ENCODE data around the gene SLC34A3.
"Not testable (repeated sequence)": the region's sequence is repeated elsewhere in the genome, so short reads cannot be mapped to it uniquely, and the experiment has no call there.

The SLC34A3 gene

GRCh38 chr9:137240318-137240840 is 9.7 kb downstream of the SLC34A3 start:
- DNase-seq (ENCODE audit: extremely low spot score, insufficient read length, low read depth) (no peak), FAIRE-seq (no peak)

- peak; percentile 97 for DNase-seq (ENCODE audit: extremely low spot score, insufficient read length, low read depth)
- FAIRE-seq = peak; percentile 100
Observed at GRCh38 chr9:137240841-137241489, 10.3 kb downstream of the SLC34A3 start, which contains the start of gene TUBB4B. Gene TUBB4B, plus strand, starts transcription at chr9:137241287. Its CDS starts 74 bp downstream, at chr9:137241361.

- FAIRE-seq (no peak), DNase-seq (ENCODE audit: extremely low spot score, insufficient read length, low read depth) (no peak)
Observed at GRCh38 chr9:137241490-137242268, 11.0 kb downstream of the SLC34A3 start.

GRCh38 chr9:137242269-137243203 is 11.8 kb downstream of the SLC34A3 start:
- no peak for FAIRE-seq
- DNase-seq (ENCODE audit: extremely low spot score, insufficient read length, low read depth) = no peak

- DNase-seq (ENCODE audit: extremely low spot score, insufficient read length, low read depth); FAIRE-seq: not testable (repeated sequence)
Observed at GRCh38 chr9:137243266-137243625, 12.5 kb downstream of the SLC34A3 start.

GRCh38 chr9:137243626-137244485 is 13.2 kb downstream of the SLC34A3 start:
- FAIRE-seq (no peak), DNase-seq (ENCODE audit: extremely low spot score, insufficient read length, low read depth) (no peak)

GRCh38 chr9:137244486-137245449 is 14.1 kb downstream of the SLC34A3 start:
- DNase-seq (ENCODE audit: extremely low spot score, insufficient read length, low read depth) (no peak), FAIRE-seq (no peak)

- FAIRE-seq (no peak), DNase-seq (ENCODE audit: extremely low spot score, insufficient read length, low read depth) (no peak)
Observed at GRCh38 chr9:137245450-137246421, 15.0 kb downstream of the SLC34A3 start.

- no peak for FAIRE-seq
- no peak for DNase-seq (ENCODE audit: extremely low spot score, insufficient read length, low read depth)
Observed at GRCh38 chr9:137247135-137247915, 16.6 kb downstream of the SLC34A3 start.

- FAIRE-seq (no peak), DNase-seq (ENCODE audit: extremely low spot score, insufficient read length, low read depth) (no peak)
Observed at GRCh38 chr9:137247916-137248175, 17.1 kb downstream of the SLC34A3 start.

GRCh38 chr9:137250329-137251193 is 19.9 kb downstream of the SLC34A3 start:
- no peak for FAIRE-seq
- no peak for DNase-seq (ENCODE audit: extremely low spot score, insufficient read length, low read depth)

GRCh38 chr9:137251194-137251461 is 20.4 kb downstream of the SLC34A3 start, which contains the start of gene STPG3:
Gene STPG3, plus strand, starts transcription at chr9:137251286. Its CDS starts 1 bp downstream, at chr9:137251287.
- FAIRE-seq (no peak), DNase-seq (ENCODE audit: extremely low spot score, insufficient read length, low read depth) (no peak)

GRCh38 chr9:137251490-137252268 is 21.0 kb downstream of the SLC34A3 start:
- DNase-seq (ENCODE audit: extremely low spot score, insufficient read length, low read depth) = no peak
- FAIRE-seq = no peak

GRCh38 chr9:137252555-137253506 is 22.1 kb downstream of the SLC34A3 start:
- no peak for FAIRE-seq
- no peak for DNase-seq (ENCODE audit: extremely low spot score, insufficient read length, low read depth)
